ENCODE results near the gene ZMYM2. TPM values are rescaled to one million over a fixed set of nuclear protein-coding genes. Genes with fewer than 3 reads are reported as not detected.

ZMYM2 gene
- total RNA-seq, 1 donor = 62.5 TPM

DNA sequence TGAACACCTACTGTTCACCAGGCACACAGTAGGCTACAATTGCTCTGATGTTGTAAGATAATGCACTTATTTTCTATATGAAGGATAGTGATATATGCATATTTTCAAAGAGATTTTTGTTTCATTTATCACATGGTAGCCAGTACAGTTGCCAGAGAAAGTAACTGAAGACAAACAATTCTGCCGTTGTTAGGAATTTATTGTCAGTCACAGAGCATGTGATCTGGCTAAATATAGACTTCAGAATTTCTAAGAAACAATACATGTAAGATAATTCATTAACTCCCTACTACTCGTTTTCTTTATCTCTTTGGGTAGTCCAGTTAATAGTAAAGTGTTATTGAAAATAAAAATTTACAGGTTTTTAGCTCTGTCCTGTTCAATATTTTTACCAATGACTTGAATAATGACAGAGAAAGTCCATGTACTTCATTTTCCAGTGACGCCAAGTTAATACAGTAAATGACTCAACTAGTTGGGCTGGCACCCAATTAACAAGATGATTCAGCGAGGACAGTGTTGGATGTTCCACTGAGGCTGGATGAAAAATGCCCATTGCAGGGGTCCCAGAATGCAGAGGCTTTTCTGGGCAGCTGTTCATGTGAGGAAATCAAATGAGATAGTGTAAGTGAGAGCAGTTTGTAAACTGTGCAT, 166.7 kb downstream of the ZMYM2 start:
- TF ChIP-seq, protein P1, sequence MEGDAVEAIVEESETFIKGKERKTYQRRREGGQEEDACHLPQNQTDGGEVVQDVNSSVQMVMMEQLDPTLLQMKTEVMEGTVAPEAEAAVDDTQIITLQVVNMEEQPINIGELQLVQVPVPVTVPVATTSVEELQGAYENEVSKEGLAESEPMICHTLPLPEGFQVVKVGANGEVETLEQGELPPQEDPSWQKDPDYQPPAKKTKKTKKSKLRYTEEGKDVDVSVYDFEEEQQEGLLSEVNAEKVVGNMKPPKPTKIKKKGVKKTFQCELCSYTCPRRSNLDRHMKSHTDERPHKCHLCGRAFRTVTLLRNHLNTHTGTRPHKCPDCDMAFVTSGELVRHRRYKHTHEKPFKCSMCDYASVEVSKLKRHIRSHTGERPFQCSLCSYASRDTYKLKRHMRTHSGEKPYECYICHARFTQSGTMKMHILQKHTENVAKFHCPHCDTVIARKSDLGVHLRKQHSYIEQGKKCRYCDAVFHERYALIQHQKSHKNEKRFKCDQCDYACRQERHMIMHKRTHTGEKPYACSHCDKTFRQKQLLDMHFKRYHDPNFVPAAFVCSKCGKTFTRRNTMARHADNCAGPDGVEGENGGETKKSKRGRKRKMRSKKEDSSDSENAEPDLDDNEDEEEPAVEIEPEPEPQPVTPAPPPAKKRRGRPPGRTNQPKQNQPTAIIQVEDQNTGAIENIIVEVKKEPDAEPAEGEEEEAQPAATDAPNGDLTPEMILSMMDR (IDR thresholded peaks at IDR 0.05; ENCODE audit: insufficient read depth, low read length) = no peak
- H3K4me3 ChIP-seq (ENCODE audit: low read depth, low read length) = no peak overlapping the region
- DNase-seq (ENCODE audit: low read depth) = peak; percentile 84

DNA sequence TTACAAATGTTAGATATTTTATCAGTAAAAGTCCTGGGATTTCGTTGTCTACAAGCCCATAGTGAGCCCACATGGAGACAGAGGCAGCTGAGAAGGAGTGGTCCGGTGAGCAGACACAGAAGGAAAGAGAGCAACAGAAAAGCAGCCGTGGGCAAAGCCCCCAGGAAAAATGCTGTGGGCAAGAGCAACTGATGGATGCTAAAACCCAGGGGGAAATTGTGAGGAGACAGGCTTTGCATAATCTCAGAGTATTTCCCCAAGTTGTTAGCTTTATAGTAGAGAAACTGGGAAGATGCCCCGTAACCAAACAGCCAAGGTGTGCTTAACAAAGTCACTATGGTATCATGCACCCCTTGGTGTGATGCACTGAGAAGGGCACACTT, 167.2 kb downstream of the ZMYM2 start:
- DNase-seq (ENCODE audit: low read depth) = no peak
- no peak overlapping the region for H3K4me3 ChIP-seq (ENCODE audit: low read depth, low read length)
- TF ChIP-seq, protein P1 (IDR thresholded peaks at IDR 0.05; ENCODE audit: insufficient read depth, low read length) = no peak

DNA sequence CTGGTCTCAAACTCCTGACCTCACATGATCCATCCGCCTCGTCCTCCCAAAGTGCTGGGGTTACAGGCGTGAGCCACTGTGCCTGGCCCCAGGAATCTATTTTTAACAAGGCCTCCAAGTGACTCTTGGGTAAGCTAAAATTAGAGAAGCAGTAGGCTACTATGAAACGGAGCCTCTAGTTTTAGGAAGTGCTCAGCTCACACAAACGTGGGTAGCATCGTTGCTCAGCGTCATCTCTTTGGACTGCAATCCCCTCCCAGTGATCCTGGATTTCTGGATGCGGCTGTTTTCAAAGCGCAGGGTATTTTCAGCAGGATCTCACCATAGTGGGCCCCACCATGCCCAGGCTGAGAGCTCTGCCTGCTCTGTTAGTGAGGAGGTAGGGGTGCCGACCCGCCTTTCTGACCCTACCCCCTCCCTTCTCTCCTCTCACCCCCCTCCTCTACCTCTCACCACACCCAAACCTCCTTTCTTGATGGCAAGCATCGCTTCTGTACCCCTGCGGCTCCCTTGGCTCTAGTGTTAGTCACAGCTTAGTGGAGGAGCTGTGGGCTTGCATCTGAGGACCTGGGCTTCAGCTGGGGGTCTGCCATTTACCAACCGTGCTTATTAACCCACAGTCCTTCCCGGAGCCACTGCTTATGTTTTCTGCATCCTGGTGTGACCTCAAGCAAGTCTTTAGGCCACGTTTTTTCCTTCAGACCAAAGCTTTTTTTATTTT, 168.2 kb downstream of the ZMYM2 start:
- no peak overlapping the region for H3K4me3 ChIP-seq (ENCODE audit: low read depth, low read length)
- no peak for DNase-seq (ENCODE audit: low read depth)
- TF ChIP-seq, protein P1 (IDR thresholded peaks at IDR 0.05; ENCODE audit: insufficient read depth, low read length) = no peak

DNA sequence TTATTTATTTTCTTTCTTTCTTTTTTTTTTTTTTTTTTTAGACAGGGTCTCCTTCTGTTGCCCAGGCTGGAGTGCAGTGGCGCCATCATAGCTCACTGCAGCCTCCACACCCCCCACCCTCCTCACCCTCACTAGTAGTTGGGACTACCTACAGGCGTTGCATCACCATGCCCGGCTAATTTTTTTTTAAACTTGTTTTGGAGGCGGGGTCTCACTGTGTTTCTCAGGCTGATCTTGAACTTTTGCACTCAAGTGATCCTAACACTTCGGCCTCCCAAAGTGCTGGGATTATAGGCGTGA, 168.7 kb downstream of the ZMYM2 start:
- TF ChIP-seq, protein P1 (IDR thresholded peaks at IDR 0.05; ENCODE audit: insufficient read depth, low read length) = no peak
- H3K4me3 ChIP-seq (ENCODE audit: low read depth, low read length) = no peak overlapping the region
- DNase-seq (ENCODE audit: low read depth) = no peak

DNA sequence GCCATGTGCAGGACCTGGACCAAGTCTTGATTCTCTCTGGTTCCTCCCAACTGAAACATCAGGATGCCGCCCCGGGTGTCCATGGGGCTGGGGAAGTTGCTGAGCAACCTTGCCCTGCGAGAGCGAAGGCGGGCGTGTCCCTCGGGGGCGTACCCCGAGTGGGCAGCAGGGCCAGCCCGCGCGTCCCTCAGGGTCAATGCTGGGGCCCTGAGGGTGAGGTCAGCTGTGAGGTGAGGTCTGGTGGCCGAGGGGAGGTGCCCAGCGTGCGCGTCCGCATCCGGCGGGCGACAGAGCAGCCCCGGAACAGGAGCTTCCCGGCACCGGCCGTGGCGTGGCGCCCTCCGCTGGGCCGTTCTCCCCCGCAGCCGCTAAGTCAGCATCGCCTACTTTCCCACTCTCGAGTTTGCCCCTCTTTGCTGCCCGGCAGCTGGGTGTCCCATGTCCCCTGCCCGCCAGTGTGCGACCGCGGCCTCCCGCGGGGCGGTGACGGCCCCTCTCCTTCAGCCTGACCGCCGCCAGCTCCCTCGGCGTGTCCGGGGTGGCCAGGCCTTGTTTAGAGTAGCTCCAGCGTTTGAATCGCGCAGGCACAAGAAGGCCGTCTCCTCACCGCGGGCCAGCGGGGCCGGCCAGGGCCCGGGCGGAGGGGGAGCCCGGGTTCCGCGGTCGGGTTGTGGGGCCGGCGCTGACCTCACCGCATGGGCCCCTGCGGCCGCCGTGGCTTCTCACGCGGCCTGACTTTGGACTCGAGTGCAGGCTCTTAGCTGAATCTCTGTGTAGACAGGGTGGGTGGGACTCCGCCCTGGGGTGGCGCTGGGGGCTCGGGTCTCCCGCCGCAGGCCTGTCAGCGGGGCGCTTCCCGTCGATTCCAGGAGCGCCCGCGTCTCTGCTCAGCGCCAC, 169.3 kb downstream of the ZMYM2 start:
- TF ChIP-seq, protein P1 (IDR thresholded peaks at IDR 0.05; ENCODE audit: insufficient read depth, low read length) = peak; percentile 32
- peak overlapping the region; percentile 41 for H3K4me3 ChIP-seq (ENCODE audit: low read depth, low read length)
- DNase-seq (ENCODE audit: low read depth) = peak; percentile 30

DNA sequence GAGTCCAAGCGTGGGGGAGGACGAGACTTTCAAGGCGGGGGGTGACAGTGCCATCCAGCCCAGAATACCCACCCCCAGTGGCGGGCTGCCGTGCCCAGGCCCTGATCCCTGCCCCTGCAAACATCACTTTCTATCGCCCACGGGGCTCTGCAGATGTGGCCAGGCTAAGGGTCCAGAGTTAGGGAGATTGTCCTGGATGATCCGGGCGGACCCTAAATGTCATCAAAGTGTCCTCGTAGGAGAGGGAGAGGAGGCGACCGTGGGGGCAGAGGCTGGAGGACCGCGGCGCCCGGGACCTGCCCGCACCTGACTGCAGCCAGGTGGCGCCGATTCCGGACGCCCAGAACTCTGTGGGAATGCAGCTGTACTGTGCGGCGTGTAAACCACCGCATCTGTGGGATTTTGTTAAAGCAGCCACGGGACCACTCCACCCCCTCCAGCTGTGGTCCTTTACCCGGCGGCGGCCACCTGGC, 170.0 kb downstream of the ZMYM2 start:
- no peak overlapping the region for H3K4me3 ChIP-seq (ENCODE audit: low read depth, low read length)
- TF ChIP-seq, protein P1 (IDR thresholded peaks at IDR 0.05; ENCODE audit: insufficient read depth, low read length) = no peak
- no peak for DNase-seq (ENCODE audit: low read depth)
